GM23338 (cell line): ENCODE measurements around the gene MYPOP. TPM values are rescaled to one million over a fixed set of nuclear protein-coding genes. Genes with fewer than 3 reads are reported as not detected.

Source experiments
- ATAC-seq: fragments of 200-7000 bp; cut with Tn5 transposase; 3 replicates; pipeline ENCODE4 v1.9.1; 2020
- DNase-seq: peaks from one replicate; pipeline ENCODE4 v3.0.0-alpha.2; 2015; ENCODE audit warnings: low spot score
- H2AFZ ChIP-seq: fragments of 200-600 bp; sonication (generic); 2 replicates; pipeline ENCODE4 v1.8.0; 2016; ENCODE audit warnings: antibody characterized with exemption, mild to moderate bottlenecking, moderate library complexity
- H3F3A ChIP-seq: fragments of 200-600 bp; sonication (generic); replicated peaks from 2 replicates; pipeline ENCODE4 v1.8.0; 2017; ENCODE audit warnings: antibody characterized with exemption, mixed run types, low read depth
- H3K27ac ChIP-seq: fragments of 200-600 bp; sonication (generic); 2 replicates; pipeline ENCODE4 v1.6.1; 2016; ENCODE audit warnings: low read depth
- H3K27me3 ChIP-seq: fragments of 200-600 bp; sonication (generic); 2 replicates; pipeline ENCODE4 v1.8.0; 2016; ENCODE audit warnings: mild to moderate bottlenecking, mixed run types, moderate library complexity; ENCODE audit not compliant: insufficient read depth
- H3K36me3 ChIP-seq: fragments of 200-600 bp; sonication (generic); 2 replicates; pipeline ENCODE4 v1.8.0; 2016; ENCODE audit warnings: mild to moderate bottlenecking; ENCODE audit not compliant: insufficient read depth
- H3K4me1 ChIP-seq: fragments of 200-600 bp; sonication (generic); 2 replicates; pipeline ENCODE4 v1.8.0; 2016; ENCODE audit warnings: mild to moderate bottlenecking, moderate library complexity; ENCODE audit not compliant: insufficient read depth
- H3K4me2 ChIP-seq: fragments of 200-600 bp; sonication (generic); 2 replicates; pipeline ENCODE4 v1.7.1; 2017; ENCODE audit warnings: mixed run types
- H3K4me3 ChIP-seq: fragments of 200-600 bp; sonication (generic); 2 replicates; pipeline ENCODE4 v1.6.1; 2016; ENCODE audit warnings: mixed run types
- H3K79me2 ChIP-seq: fragments of 200-600 bp; sonication (generic); replicated peaks from 2 replicates; pipeline ENCODE4 v1.8.0; 2017; ENCODE audit warnings: mild to moderate bottlenecking; ENCODE audit not compliant: insufficient read depth
- H3K9me2 ChIP-seq: fragments of 200-600 bp; sonication (generic); 2 replicates; pipeline ENCODE4 v1.8.0; 2017; ENCODE audit not compliant: insufficient read depth
- H4K20me1 ChIP-seq: fragments of 200-600 bp; sonication (generic); replicated peaks from 2 replicates; pipeline ENCODE4 v1.8.0; 2017; ENCODE audit warnings: mild to moderate bottlenecking; ENCODE audit not compliant: insufficient read depth
- H3K27ac Mint-ChIP-seq: 2 replicates; pipeline ENCODE4 v1.8.0; 2020; ENCODE audit warnings: inconsistent platforms, mild to moderate bottlenecking, moderate library complexity, mixed read lengths
- H3K27me3 Mint-ChIP-seq: 3 replicates; pipeline ENCODE4 v1.8.0; 2022; ENCODE audit warnings: low read depth, mild to moderate bottlenecking, moderate library complexity, mixed read lengths, inconsistent platforms; ENCODE audit not compliant: insufficient read depth, poor library complexity
- H3K36me3 Mint-ChIP-seq: 3 replicates; pipeline ENCODE4 v1.8.0; 2021; ENCODE audit warnings: low read depth, mild to moderate bottlenecking, inconsistent platforms, moderate library complexity, mixed read lengths
- H3K4me1 Mint-ChIP-seq: 3 replicates; pipeline ENCODE4 v1.8.0; 2020; ENCODE audit warnings: mild to moderate bottlenecking, inconsistent platforms, mixed read lengths
- H3K4me3 Mint-ChIP-seq: 3 replicates; pipeline ENCODE4 v1.8.0; 2021; ENCODE audit warnings: moderate library complexity, mild to moderate bottlenecking, inconsistent platforms, mixed read lengths
- H3K9me3 Mint-ChIP-seq: 3 replicates; pipeline ENCODE4 v1.8.0; 2020; ENCODE audit warnings: moderate library complexity, mild to moderate bottlenecking, inconsistent platforms, mixed read lengths
- CREB1 ChIP-seq: fragments of 250-450 bp; sonication (Bioruptor Pico); IDR thresholded peaks from 2 replicates; pipeline ENCODE4 v1.5.0; 2020; ENCODE audit warnings: low read depth, mild to moderate bottlenecking, moderate library complexity
- CTCF ChIP-seq, 2 experiments: fragments of 200-600 bp in 1 of 2; sonication (generic) in 1 of 2; conservative IDR thresholded peaks; 2 replicates each; pipeline versions ENCODE4 v1.5.1 to v1.6.1; 2016 to 2017; ENCODE audit warnings: antibody characterized with exemption in 2 of 2, low read depth in 2 of 2, mild to moderate bottlenecking in 2 of 2, moderate library complexity in 1 of 2
- EZH2 ChIP-seq: fragments of 200-600 bp; sonication (generic); IDR thresholded peaks from one replicate; pipeline ENCODE4 v1.8.0; 2017; ENCODE audit warnings: antibody characterized with exemption, mild to moderate bottlenecking, low read depth; ENCODE audit not compliant: unreplicated experiment
- EZH2phosphoT487 ChIP-seq: fragments of 200-600 bp; sonication (generic); IDR thresholded peaks from one replicate; pipeline ENCODE4 v1.8.1; 2018; ENCODE audit warnings: antibody characterized with exemption; ENCODE audit not compliant: unreplicated experiment
- JUNB ChIP-seq: IDR thresholded peaks from one replicate; pipeline ENCODE4 v1.6.1; 2016; ENCODE audit warnings: antibody characterized with exemption; ENCODE audit not compliant: unreplicated experiment
- NANOG ChIP-seq: IDR thresholded peaks from 2 replicates; pipeline ENCODE4 v1.6.1; 2016; ENCODE audit warnings: antibody characterized with exemption, borderline replicate concordance
- POLR2AphosphoS5 ChIP-seq: IDR thresholded peaks from 2 replicates; pipeline ENCODE4 v1.6.1; 2016; ENCODE audit warnings: antibody characterized with exemption, low read depth
- REST ChIP-seq: IDR thresholded peaks from one replicate; pipeline ENCODE4 v1.6.1; 2018; ENCODE audit warnings: antibody characterized with exemption; ENCODE audit not compliant: unreplicated experiment
- STAT1 ChIP-seq: IDR thresholded peaks from one replicate; pipeline ENCODE4 v1.6.1; 2016; ENCODE audit warnings: antibody characterized with exemption; ENCODE audit not compliant: unreplicated experiment
- ZNF114 ChIP-seq: fragments of 250-450 bp; sonication (Bioruptor Pico); IDR thresholded peaks from 2 replicates; pipeline ENCODE4 v1.5.0; 2020; ENCODE audit warnings: mild to moderate bottlenecking, moderate library complexity
- ZNF331 ChIP-seq: fragments of 250-450 bp; sonication (Bioruptor Pico); IDR thresholded peaks from 2 replicates; pipeline ENCODE4 v1.5.0; 2020; ENCODE audit warnings: low read depth, mild to moderate bottlenecking, moderate library complexity
- polyA plus RNA-seq: library from polyadenylated mRNA; unstranded; fragments of >200 nt; fragmentation: Nextera tagmentation; extraction: Ambion mirVana; gene quantifications from 2 replicates; pipeline ENCODE4 v1.2.1, GENCODE V29; 2016
- total RNA-seq: library from RNA; depleted of rRNA; stranded (reverse); fragments of >200 nt; shearing (Covaris generic); gene quantifications from 2 replicates; pipeline ENCODE4 v1.2.3, GENCODE V29; 2014
- TF ChIP-seq, protein P1 (sequence below): fragments of 250-450 bp; sonication (Bioruptor Pico); IDR thresholded peaks from 2 replicates; pipeline ENCODE4 v1.5.0; 2020; ENCODE audit warnings: mild to moderate bottlenecking, moderate library complexity
- TF ChIP-seq, protein P2 (sequence below): IDR thresholded peaks from 2 replicates; pipeline ENCODE4 v1.6.1; 2016; ENCODE audit warnings: antibody characterized with exemption

The MYPOP gene
- total and polyA plus RNA-seq, 2 experiments from 2014 or later = 3.0 to 6.9 TPM

DNA sequence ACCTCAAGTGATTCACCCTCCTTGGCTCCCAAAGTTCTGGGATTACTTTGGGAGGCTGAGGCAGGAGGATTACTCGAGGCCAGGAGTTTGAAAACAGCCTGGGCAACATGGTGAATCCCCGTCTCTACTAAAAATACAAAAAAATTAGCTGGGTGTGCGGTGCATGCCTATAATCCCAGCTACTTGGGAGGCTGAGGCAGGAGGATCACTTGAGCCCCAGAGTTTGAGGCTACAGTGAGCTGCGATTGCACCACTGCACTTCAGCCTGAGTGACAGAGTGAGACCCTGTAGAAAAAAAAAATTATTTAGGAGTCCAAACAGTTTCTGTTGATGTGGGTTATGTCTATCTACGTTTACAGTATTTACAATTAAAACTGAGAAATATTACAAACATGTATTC, 31.6 kb downstream of the MYPOP start:
- Histone ChIP-seq H3K4me3 (no peak overlapping the region), H3F3A (peaks cover 6% of the 10 kb centered on the region; the same call in 1 of the 2 replicates), H3K27me3 (no peaks in the 10 kb centered on the region), H3K79me2 (peaks cover 32% of the 10 kb centered on the region), H3K9me2 (0 out of 2 replicates have a peak, but pooled peaks cover 4% of the 10 kb centered on the region), H4K20me1 (peaks cover 5% of the 10 kb centered on the region; the same call in 1 of the 2 replicates), H2AFZ (no peak overlapping the region), H3K4me1 (peaks cover 17% of the 10 kb centered on the region), H3K36me3 (no peaks in the 10 kb centered on the region), H3K27ac (no peak overlapping the region), H3K4me2 (no peak overlapping the region)
- H3K36me3 Mint-ChIP-seq = peaks cover 20% of the 10 kb centered on the region
- no peak for DNase-seq
- H3K4me1 Mint-ChIP-seq = peaks cover 34% of the 10 kb centered on the region
- H3K27me3 Mint-ChIP-seq = peaks cover 16% of the 10 kb centered on the region
- no peak overlapping the region for H3K4me3 Mint-ChIP-seq
- H3K27ac Mint-ChIP-seq = no peak overlapping the region
- ATAC-seq = no peak
- TF ChIP-seq, protein P1, sequence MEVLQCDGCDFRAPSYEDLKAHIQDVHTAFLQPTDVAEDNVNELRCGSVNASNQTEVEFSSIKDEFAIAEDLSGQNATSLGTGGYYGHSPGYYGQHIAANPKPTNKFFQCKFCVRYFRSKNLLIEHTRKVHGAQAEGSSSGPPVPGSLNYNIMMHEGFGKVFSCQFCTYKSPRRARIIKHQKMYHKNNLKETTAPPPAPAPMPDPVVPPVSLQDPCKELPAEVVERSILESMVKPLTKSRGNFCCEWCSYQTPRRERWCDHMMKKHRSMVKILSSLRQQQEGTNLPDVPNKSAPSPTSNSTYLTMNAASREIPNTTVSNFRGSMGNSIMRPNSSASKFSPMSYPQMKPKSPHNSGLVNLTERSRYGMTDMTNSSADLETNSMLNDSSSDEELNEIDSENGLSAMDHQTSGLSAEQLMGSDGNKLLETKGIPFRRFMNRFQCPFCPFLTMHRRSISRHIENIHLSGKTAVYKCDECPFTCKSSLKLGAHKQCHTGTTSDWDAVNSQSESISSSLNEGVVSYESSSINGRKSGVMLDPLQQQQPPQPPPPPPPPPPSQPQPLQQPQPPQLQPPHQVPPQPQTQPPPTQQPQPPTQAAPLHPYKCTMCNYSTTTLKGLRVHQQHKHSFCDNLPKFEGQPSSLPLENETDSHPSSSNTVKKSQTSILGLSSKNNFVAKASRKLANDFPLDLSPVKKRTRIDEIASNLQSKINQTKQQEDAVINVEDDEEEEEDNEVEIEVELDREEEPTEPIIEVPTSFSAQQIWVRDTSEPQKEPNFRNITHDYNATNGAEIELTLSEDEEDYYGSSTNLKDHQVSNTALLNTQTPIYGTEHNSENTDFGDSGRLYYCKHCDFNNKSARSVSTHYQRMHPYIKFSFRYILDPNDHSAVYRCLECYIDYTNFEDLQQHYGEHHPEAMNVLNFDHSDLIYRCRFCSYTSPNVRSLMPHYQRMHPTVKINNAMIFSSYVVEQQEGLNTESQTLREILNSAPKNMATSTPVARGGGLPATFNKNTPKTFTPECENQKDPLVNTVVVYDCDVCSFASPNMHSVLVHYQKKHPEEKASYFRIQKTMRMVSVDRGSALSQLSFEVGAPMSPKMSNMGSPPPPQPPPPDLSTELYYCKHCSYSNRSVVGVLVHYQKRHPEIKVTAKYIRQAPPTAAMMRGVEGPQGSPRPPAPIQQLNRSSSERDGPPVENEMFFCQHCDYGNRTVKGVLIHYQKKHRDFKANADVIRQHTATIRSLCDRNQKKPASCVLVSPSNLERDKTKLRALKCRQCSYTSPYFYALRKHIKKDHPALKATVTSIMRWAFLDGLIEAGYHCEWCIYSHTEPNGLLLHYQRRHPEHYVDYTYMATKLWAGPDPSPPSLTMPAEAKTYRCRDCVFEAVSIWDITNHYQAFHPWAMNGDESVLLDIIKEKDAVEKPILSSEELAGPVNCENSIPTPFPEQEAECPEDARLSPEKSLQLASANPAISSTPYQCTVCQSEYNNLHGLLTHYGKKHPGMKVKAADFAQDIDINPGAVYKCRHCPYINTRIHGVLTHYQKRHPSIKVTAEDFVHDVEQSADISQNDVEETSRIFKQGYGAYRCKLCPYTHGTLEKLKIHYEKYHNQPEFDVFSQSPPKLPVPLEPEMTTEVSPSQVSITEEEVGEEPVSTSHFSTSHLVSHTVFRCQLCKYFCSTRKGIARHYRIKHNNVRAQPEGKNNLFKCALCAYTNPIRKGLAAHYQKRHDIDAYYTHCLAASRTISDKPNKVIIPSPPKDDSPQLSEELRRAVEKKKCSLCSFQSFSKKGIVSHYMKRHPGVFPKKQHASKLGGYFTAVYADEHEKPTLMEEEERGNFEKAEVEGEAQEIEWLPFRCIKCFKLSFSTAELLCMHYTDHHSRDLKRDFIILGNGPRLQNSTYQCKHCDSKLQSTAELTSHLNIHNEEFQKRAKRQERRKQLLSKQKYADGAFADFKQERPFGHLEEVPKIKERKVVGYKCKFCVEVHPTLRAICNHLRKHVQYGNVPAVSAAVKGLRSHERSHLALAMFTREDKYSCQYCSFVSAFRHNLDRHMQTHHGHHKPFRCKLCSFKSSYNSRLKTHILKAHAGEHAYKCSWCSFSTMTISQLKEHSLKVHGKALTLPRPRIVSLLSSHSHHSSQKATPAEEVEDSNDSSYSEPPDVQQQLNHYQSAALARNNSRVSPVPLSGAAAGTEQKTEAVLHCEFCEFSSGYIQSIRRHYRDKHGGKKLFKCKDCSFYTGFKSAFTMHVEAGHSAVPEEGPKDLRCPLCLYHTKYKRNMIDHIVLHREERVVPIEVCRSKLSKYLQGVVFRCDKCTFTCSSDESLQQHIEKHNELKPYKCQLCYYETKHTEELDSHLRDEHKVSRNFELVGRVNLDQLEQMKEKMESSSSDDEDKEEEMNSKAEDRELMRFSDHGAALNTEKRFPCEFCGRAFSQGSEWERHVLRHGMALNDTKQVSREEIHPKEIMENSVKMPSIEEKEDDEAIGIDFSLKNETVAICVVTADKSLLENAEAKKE (CRISPR knock-in tag) = no peak
- TF ChIP-seq CTCF (conservative IDR thresholded peaks at IDR 0.05; ENCODE audit: low read depth in 2 of 2) (no peak), REST (no peak), EZH2 (no peak), EZH2phosphoT487 (no peak), CREB1 (no peak), ZNF331 (no peak), NANOG (no peak), STAT1 (no peak), POLR2AphosphoS5 (no peak), JUNB (no peak), ZNF114 (CRISPR knock-in tag) (no peak)
- TF ChIP-seq, protein P2, sequence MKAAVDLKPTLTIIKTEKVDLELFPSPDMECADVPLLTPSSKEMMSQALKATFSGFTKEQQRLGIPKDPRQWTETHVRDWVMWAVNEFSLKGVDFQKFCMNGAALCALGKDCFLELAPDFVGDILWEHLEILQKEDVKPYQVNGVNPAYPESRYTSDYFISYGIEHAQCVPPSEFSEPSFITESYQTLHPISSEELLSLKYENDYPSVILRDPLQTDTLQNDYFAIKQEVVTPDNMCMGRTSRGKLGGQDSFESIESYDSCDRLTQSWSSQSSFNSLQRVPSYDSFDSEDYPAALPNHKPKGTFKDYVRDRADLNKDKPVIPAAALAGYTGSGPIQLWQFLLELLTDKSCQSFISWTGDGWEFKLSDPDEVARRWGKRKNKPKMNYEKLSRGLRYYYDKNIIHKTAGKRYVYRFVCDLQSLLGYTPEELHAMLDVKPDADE = no peak
- no peaks in the 10 kb centered on the region for H3K9me3 Mint-ChIP-seq
